Measurements from ENCODE around the gene TC2N.

DNA sequence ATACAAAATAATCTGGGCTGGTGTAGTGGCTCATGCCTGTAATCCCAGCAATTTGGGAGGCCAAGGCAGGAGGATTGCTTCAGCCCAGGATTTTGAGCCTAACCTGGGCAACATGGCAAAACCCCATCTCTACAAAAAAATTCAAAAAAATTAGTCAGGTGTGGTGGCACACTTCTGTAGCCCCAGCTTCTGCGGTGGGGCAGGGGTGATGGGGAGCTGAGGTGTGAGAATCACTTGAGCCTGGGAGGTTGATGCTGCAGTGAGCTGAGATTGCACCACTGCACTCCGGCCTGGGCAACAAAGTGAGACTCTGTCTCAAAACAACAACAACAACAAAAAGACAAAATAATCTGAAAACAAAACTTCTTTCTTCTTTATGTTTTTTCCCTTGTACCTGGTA, 66.0 kb downstream of the TC2N start:
- TF ChIP-seq, protein P1, sequence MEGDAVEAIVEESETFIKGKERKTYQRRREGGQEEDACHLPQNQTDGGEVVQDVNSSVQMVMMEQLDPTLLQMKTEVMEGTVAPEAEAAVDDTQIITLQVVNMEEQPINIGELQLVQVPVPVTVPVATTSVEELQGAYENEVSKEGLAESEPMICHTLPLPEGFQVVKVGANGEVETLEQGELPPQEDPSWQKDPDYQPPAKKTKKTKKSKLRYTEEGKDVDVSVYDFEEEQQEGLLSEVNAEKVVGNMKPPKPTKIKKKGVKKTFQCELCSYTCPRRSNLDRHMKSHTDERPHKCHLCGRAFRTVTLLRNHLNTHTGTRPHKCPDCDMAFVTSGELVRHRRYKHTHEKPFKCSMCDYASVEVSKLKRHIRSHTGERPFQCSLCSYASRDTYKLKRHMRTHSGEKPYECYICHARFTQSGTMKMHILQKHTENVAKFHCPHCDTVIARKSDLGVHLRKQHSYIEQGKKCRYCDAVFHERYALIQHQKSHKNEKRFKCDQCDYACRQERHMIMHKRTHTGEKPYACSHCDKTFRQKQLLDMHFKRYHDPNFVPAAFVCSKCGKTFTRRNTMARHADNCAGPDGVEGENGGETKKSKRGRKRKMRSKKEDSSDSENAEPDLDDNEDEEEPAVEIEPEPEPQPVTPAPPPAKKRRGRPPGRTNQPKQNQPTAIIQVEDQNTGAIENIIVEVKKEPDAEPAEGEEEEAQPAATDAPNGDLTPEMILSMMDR (IDR thresholded peaks at IDR 0.05), result no peak
- no peak for TF ChIP-seq POLR2A (IDR thresholded peaks at IDR 0.05)

Measured in adrenal gland (tissue), 5 donors.